GM10248 (cell line): ENCODE data around the gene OPA1.

ENCODE experiments used
- CTCF ChIA-PET: fragments of 300-600 bp; sonication (Branson Sonifier 250); formaldehyde crosslinking; extraction: SDS; loops from one replicate; lab custom pipeline; 2021; ENCODE audit warnings: antibody characterized with exemption; lab: Yijun Ruan, JAX
- POLR2A ChIA-PET: fragments of 350-650 bp; sonication (Branson Sonifier 250); formaldehyde crosslinking; extraction: SDS; loops from one replicate; lab custom pipeline; 2020; ENCODE audit warnings: antibody characterized with exemption; lab: Yijun Ruan, JAX
- DNase-seq: peaks from one replicate; pipeline ENCODE4 v3.0.0; 2012; ENCODE audit errors: extremely low spot score
- TF ChIP-seq, protein P1 (sequence below): IDR thresholded peaks from 2 replicates; pipeline ENCODE4 v1.5.1; 2012; ENCODE audit warnings: mild to moderate bottlenecking, low read depth; ENCODE audit errors: extremely low read depth, missing control alignments, control extremely low read depth

OPA1 gene

DNA sequence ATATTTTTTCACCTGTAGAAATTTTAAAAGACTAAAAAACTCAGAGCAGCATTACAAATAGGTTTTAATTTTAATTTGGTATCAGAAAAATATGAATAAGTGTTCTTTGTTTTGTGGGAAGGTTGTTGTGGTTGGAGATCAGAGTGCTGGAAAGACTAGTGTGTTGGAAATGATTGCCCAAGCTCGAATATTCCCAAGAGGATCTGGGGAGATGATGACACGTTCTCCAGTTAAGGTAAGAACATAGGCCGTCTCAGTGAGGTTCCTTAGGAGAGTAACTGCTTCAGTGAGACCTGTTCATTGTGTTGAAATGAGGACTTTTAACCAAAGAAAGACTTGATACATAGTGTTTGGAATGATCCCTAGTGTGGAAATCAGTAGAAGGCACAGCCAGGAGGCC lies 44.8 kb downstream of the OPA1 start:
- POLR2A ChIA-PET = no interaction called here
- no peak for DNase-seq
- TF ChIP-seq, protein P1, sequence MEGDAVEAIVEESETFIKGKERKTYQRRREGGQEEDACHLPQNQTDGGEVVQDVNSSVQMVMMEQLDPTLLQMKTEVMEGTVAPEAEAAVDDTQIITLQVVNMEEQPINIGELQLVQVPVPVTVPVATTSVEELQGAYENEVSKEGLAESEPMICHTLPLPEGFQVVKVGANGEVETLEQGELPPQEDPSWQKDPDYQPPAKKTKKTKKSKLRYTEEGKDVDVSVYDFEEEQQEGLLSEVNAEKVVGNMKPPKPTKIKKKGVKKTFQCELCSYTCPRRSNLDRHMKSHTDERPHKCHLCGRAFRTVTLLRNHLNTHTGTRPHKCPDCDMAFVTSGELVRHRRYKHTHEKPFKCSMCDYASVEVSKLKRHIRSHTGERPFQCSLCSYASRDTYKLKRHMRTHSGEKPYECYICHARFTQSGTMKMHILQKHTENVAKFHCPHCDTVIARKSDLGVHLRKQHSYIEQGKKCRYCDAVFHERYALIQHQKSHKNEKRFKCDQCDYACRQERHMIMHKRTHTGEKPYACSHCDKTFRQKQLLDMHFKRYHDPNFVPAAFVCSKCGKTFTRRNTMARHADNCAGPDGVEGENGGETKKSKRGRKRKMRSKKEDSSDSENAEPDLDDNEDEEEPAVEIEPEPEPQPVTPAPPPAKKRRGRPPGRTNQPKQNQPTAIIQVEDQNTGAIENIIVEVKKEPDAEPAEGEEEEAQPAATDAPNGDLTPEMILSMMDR = no peak
- CTCF ChIA-PET = interaction anchor here (1.0 to 2.4 kb wide), 4 partner anchors 8 to 29 kb away, joined by 4 to 6 read pairs (median 4); no protein-coding TSS in a partner anchor

DNA sequence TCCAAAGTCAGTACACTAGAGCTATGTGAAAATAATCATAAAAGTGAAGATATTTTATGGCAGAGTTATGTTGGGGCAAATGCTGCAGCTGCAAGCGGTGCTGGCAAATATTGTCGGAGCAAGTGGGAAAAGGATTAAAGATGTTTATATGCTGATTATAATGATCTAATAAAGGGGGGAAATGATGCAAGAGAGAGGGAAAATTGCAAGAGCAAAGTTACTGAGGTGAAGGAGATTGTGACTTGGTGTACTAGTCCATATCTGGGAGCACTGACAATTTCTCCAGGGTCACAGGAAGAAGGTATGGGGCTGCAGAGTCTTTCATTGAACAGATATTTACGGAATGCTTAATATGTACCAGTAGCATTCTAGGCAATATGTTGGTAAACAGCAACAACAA lies 45.8 kb downstream of the OPA1 start:
- no peak for DNase-seq
- POLR2A ChIA-PET = no interaction called here
- CTCF ChIA-PET = interaction anchor here (1.0 to 1.4 kb wide), 3 partner anchors 13 to 28 kb away, joined by 4 to 5 read pairs (median 4); no protein-coding TSS in a partner anchor
- TF ChIP-seq, protein P1 = no peak

DNA sequence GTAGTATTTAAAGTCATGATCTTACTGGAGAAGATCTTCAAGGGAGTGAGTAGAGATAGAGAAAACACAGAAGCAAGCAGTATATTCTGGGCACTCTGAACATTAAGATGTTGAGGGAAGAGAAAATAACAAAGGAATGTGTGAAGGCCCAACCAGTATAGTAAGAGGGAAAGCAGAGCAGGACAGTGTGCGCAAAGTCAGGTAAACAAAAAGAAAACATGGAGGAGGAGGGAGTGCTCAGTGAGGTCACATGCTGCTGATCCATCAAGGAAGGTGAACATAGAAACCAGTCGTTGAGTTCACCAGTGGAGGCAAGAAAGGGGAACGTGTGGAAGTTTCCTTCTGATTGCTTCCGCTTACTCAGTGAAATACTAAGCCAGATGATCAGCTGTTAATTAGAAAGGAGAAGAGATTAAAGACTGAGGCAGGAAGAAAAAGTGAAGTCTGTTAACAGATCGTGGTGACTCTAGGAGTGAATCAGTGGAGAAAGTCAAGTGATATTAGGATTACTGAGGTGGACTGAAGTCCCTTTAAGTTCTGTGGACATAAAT lies 47.2 kb downstream of the OPA1 start:
- POLR2A ChIA-PET = no interaction called here
- CTCF ChIA-PET = interaction anchor here (7.3 kb wide), 1 partner anchor 24 kb away, joined by 58 read pairs; no protein-coding TSS in a partner anchor
- DNase-seq = no peak
- TF ChIP-seq, protein P1 = no peak

DNA sequence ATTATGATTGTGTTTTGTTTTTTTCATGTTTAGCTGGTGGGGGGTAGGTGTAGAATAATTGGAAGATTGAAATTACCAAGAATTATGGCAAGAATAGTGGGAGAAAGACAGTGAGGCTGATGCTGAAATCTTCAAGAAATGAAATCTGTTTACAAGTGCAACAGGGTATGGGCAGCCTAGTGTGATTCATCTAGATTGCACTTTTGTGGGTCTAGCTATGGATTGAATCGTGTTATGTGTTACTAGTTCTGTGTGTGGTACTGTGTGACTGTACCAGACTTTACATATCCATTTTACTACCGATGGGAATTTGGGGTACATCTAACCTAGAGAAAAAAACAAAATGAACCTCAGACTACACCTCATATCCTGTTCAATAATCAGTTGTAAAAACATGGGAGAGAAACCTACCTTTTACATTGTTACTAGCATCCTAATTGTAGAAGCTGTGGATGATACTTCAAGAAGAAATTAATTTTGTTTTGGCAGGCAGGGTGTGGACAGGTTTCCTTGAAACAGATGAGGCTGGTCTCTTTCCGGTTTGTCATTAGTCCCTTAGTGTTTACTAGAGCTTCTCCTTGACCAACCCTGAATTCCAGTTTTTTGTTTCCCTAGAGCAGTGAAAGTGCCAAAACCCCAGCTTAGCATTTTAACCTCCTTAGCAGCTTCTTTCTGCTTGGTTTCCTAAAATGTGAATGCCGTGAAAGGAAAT lies 47.9 kb downstream of the OPA1 start:
- POLR2A ChIA-PET = no interaction called here
- DNase-seq = no peak
- CTCF ChIA-PET = interaction anchor here (0.8 to 7.3 kb wide), 3 partner anchors 16 to 675 kb away, joined by 5 to 58 read pairs (median 9); no protein-coding TSS in a partner anchor
- TF ChIP-seq, protein P1 = no peak

DNA sequence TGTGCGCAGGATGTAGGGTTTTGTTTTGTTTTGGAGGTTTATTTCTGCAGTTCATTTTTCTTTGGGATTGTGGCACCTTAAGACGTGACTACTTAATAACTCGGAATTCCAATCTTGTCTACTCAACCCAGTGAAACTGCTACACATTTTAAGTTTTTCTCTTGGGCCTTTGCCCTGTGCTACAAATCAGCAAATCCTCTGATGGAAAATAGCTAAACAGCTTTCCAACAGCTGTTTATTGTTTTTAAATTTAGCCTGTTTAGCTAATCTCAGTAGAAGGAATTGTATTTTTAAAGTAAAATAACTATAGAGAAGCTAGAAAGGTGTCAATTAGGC lies 48.4 kb downstream of the OPA1 start:
- TF ChIP-seq, protein P1 = no peak
- CTCF ChIA-PET = interaction anchor here (0.8 to 7.3 kb wide), 3 partner anchors 16 to 674 kb away, joined by 5 to 58 read pairs (median 9); no protein-coding TSS in a partner anchor
- POLR2A ChIA-PET = no interaction called here

DNA sequence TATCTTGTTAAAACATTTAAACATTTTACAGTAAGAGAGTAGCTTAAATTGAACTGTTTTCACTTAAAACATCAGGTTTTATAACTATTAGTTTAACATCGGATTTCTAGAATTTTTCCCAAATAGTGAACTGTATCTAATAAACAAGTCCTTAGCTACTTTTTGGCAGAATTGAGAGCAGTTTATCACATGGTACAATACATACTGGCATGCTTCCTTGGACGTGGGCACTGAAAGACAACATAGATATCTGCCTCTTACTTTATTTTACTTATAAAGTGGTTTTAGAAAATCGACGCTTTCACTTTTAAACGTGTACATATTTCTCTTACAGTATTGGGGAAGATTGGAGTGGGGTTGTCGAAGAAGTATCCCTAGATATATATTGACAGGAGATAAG lies 52.8 kb downstream of the OPA1 start:
- no peak for DNase-seq
- CTCF ChIA-PET = interaction anchor here (0.9 to 7.3 kb wide), 5 partner anchors 9 to 44 kb away, joined by 3 to 58 read pairs (median 6); no protein-coding TSS in a partner anchor
- POLR2A ChIA-PET = no interaction called here
- TF ChIP-seq, protein P1 = no peak

More for the DNA sequence above, 48.4 kb downstream of the OPA1 start:
- DNase-seq = no peak
